ENCODE data around the gene ANKRD1.

ANKRD1 gene

DNA sequence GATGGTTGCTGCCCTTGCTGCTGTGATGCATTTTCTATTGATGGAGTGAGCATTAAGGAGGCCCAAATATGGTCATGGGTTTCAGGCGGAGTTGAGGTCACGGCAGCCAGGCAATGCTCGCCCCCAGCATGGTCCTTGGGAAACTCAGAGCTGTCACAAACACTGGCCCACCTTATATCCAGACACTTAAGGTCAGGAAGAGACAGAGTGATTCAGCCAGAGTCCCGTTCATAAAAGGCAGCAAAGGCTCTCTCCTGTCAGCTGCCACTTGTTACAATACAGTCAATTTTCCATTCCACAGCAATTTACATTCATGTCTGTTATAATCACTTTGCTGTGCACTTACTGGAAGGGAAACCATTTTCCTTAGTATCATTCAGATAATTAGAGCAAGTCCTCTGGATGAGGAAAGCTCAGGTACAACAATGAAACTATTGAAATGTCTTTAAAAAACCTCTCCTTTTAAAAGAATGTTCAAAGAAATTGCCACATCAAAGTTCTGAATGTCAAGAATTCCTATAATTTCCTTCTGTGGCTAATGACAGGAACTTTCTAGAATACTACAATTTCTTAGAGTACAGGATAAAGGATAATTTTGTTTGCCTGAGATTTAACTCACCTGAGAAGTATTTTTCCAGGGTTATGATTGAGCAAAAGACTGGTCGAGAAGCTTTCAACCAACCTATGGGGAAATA is 14.8 kb upstream of the ANKRD1 start:
- no peak for DNase-seq

DNA sequence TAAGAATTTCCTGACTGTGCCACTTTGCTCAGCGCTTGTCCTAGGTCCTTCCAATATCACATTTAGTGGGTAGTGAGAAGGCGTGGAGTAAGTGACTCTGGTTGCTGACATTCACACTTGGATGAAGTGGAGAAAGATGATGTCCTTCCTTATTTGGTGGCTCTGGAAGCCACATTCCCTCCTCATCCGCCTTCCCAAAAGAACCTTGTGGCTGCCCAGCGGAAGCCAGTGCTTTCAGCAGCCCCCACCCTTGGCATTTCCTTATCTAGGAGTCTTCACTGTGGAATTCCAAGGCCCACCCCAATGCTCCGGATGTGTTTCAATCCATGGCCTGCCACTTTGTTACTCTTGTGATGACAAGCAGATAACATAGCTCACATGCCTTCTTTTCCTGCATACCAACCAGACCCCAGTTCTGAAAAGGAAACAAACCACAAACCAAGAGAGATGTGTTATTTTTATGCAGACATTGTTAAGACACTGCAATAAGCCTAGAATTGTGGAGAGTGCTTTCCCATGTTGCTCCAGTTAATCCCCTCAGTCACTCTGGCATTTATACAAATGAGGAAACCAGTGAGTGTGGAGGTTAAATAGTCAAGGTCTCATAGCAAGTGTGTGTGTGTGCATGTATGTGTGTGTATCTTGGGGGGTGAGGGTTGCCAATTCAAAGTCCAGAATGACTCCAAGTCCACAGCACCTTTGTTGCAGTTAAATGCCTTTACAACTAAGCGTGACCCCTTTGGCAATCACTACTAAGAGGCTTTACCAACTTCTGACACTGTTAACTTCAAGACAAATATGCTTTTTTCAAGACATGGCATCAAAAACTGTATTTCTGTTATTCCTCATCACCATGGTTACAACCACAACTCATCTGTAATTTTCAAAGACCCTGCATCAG is 10.3 kb upstream of the ANKRD1 start:
- DNase-seq: no peak

DNA sequence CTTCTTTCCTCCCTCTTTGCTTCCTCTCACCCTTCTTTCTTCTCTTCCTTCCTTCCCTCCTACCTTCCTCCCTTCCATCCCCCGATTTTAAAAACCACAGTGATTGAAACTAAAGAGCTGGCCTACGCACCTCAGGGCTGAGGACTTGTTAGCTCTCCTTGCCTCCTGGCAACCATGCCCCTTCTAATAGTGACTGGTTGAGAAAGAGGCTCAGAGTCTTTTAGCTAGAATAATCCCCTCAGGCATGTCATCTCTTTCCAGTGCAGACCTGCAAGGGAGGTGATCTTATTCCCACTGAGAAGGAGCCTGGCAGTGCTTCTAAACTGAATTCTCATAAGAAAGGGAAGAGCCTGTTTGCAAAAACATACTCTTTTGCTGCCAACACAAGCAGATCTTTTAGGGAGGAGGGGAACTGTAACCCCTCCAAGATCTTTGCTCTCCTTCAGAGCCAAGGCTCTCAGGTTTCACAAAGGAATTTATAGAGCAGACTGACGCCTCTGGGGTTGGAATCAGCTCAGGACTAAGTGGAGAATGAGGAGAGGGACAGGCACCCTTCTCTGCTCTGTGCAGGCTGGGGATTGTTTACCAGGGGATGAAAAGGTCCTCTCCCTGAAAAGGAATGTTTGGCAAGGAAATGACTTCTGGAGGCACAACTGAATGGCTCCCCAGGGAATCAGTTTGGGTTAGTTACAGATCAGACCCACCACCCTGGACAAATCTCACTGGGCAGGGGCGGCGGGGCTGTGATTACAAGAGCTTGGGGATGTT is 9.4 kb upstream of the ANKRD1 start:
- no peak for DNase-seq

GRCh38 chr10:90929179-90929578 is 8.3 kb upstream of the ANKRD1 start:
- no peak for DNase-seq

GRCh38 chr10:90927293-90927692 is 6.4 kb upstream of the ANKRD1 start:
- DNase-seq: no peak

DNA sequence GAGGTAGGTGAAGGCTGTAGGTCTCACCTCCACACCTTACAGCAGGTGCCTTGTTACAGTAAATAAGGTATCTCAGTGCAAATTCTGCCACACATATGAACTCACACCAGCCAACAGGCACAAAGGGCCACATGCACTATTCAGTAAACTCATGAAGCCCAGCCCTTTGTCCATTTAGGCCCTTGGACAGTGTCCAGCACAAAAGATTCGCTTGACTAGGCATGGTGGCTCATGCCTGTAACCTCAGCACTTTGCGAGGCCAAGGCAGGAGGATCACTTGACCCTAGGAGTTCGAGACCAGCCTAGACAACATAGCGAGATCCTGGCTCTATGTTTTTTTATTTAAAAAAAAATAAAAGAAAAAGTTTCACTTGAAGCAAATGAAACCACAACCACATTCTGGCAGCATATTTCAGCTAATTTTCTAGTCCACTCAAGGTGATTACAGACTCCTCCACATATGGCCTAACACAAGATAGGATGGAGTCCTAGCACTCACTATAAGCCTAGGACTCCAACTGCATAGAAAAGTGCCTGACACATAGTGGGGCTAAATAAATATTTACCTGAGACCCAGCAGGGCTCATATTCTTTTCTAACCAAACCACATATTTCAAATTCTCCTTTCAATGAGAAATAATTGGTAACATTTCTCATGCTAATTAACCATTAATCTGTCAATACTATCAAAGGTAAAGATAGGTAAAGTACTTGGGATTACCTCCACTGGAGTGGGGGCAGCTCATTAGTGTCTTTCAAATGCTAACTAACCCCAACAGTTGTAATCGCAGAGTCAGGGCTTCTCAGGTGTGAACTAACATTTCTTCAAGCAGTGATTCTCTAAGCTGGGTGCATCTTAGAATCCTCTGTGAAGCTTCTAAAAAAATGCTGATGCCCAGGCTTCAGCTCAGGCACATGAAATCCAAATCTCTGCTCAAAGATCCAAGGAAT is 4.5 kb upstream of the ANKRD1 start:
- DNase-seq: no peak

DNA sequence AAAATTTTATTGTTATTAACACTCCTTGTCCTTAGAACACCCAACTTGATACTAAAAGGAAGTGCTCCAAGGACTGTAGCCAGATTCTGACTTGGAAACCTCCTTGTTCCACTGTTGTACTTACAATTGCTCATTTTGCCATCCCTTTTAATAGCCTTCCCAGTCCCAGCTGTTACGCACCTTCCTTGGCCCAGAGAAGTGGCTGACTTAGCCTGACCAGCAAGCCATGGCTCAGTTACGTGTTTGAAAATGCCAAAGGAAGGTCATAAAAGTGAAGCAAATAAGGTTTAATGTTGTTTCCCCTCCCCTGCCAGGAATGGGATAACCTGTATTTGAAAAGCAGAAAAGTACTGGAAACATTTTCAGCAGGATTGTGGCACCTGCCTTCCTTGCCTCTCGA is 3.7 kb upstream of the ANKRD1 start:
- no peak for DNase-seq

DNA sequence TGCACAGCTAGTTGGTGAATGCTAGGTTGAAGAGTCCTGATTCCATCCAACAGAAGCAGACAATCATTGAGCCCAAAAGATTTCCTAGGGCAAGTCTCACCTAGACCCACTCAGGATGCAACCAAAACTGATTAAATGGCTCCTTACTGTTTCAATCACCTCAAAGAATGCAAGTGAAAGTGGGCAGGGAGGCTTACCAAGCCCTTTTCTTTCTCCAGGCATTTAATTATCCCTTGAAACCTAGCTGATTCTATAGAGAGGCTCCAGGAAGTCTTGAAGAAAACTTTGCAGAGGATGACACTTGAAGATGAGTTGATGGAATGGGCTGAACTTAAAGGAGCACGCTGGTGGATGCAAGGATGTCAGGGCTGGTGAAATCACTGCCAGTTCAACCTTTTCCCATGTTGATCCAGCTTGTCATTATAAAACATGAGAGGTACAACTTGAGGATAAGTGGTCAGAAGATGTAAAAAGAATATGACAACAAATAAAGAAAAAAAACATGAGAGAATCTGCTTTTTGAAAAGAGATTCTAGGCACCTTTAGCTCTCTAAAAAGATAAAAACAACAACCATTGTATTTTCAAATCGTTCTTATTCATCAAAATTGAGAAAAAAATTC is 2.3 kb upstream of the ANKRD1 start:
- DNase-seq: no peak

GRCh38 chr10:90921906-90922305 is 1.0 kb upstream of the ANKRD1 start:
- no peak for DNase-seq

DNA sequence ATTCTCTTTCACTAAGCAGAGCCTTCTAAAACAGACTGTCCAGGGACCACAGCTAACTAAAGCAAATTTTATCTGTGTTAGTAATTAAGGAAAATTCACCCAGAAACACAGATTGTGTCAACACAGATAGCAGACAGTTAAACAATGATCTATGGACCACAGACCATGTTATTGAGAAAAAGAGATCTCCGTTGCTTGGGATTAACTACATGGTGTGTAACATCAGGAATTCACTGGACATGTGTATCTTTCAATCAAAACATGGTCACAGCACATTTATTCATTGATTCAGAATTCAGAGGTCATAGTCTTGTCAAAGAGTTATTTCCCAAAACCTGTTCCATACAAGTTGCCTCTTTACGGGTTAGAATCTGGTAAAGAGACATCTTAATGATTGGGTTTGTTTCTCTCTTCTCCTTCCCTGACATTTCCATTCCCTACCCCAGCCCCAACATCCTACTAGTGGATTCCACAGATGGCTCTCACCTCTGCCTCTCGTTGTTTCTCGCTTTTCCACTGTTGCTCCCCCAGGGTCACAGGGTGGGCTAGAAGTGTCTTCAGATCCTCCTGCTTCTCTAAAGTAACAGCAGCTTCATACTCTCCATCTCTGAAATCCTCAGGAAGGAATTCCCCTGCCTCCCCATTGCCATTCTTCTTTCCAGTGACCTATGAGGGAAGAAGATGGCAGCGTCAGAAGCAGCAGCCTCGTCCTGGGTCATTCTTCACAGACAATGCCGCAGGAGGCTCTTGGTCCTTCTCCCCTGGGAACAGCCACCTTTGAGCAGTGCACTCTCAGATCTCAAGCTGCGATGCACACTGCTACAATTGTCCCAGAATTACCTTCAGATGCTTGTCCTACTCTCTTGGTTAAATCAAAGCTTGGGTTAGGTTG is 958 bp downstream of the ANKRD1 start:
- no peak for DNase-seq

GRCh38 chr10:90917968-90918318 is 2.9 kb downstream of the ANKRD1 start:
- DNase-seq: no peak

GRCh38 chr10:90917238-90917967 is 3.5 kb downstream of the ANKRD1 start:
- DNase-seq: no peak

DNA sequence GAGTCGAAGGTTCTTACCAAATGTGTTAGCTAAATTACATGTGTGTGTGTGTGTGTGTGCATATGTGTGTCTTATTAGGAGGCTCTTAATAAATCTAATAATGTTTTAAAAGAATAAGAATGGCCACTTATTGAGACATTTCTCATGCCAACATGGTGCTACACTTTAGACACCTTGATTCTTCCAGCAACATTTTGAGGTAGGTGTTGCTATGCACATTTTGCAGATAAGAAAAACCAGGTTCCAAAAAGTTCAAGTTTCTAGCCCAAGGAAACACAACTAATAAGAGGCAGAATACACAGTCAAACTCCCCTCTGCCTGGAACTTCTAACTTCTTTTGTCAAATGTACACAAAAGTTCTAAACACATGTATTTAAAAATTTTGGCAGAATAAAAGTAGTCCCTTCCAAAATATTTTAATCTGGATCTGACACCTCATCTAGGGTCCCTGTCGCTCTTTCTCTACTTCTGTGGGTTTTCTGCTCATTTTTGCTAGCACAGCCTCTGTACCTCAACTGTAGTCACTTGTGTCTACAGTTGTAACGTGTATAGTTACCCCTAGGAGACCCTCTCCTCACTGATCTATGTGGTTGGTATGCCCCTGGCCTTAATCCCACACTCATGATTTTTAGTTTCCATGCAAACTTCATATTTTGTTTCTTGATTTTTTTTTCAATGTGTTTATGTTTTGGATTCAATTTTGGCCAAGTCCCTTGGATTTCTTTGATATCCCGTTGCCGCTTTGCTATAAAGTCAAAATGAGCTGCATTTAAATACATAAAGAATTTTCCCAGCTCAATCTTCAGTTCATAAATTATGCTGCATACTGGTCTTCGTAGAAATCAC is 4.3 kb downstream of the ANKRD1 start:
- no peak for DNase-seq

DNA sequence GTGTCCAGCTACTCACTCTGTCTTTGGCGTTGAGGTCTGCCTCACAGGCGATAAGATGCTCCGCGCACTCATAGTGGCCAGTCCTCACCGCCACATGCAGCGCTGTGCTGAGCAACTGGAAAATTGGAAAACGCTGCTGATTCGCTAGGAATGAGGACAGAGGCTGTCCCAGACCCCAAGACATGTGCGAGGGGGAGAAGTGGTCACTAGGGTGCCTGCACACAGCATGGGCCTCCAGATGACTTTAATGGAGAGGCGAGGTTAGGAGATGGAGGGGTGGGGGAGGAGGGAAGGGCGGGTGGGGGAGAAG is 5.2 kb downstream of the ANKRD1 start:
- no peak for DNase-seq

DNA sequence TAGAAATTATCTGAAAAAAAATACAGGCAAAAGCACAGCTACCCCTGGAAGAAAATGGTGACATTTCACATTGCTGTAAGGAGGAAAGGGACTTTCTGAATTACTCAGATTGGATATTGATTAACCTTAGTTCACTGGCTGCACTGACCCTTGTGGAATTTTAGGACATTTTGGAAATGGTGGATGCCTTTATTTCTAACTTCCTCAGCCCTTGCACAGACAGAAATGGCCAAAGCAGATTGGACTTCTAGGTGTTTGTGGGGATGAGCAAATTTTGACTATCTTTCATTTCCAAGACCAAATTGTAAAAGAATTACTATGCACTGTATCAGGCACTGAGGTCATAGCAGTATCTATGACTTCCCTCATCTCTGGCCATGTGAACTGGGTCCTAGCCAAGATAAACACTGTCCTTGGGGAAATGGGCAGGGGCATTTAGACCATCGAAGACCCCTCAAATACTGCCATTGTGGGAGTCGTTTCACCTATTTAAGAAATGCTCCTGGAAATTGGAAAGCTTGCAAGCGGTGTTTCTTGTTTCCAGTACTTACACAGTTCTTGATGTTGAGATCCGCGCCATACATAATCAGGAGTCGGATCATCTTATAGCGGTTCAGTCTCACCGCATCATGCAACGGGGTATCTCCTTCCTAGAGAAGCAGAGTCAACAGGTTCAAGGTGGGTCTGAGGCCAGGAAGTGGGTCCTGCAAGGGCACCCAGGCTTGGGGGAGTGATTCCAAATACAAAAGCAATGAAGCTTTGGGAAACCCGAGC is 5.7 kb downstream of the ANKRD1 start:
- no peak for DNase-seq

DNA sequence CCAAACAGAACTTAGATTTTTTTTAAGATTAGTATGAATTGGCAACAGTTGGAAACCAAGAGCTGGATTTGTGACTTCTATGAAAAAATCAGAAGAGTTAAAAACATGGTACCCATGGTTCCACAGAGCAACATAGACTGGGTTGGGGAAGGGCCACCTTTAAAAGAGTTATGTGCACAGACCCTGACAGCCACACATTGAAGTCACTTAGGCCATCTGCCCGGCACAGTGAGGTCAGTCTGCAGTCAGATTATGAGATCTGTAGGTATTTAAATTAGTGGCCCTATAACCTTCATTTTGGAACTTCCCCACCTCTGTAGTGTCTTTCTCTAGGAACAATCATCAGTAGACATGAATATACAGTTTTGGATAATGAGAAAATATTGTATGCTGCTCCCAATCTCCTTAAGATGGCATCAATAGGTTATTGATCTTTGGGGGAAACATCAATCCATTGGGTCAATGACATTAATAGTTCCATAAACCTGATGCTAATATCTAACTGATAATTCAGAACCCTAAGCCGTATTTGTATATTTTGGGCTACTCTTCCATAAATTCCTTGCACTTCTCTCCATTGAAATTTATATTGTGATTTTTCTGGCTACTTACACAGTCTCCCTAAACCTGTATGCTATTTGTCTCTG is 7.0 kb downstream of the ANKRD1 start:
- no peak for DNase-seq

- no peak for DNase-seq
Observed at GRCh38 chr10:90912854-90913479, 7.9 kb downstream of the ANKRD1 start.

DNA sequence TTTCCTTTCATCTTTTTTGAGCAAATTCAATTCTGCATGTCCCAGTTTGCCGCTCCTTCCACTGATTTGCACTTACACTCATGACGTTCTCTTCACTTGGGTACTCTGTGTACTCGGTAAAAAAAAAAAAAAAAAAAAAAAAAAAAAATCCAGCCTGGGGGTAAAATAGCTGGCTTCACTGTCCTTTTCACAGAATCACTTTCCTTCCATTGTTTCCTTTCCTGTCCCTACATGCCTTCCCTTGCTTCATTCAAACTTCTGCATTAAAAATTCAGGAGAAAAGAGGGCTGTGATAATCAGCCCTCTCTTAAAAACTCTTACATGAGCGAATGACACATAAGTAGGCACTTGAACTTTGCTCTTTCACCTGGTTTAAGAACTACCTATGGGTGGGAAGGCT is 8.7 kb downstream of the ANKRD1 start:
- DNase-seq: no peak
